A673 (cell line): Measurements from ENCODE around the gene TOPBP1.

ENCODE experiments used
- CTCF ChIP-seq: fragments of 300-800, 200-600 bp; sonication (generic); conservative IDR thresholded peaks from 2 replicates; pipeline ENCODE4 v1.5.1; 2017; ENCODE audit warnings: low read depth, mild to moderate bottlenecking, antibody characterized with exemption, low read length, moderate library complexity, mixed read lengths
- EZH2 ChIP-seq: fragments of 200-600 bp; sonication (generic); IDR thresholded peaks from 2 replicates; pipeline ENCODE4 v1.6.1; 2017; ENCODE audit warnings: borderline replicate concordance, low read depth, mild to moderate bottlenecking, mixed read lengths, antibody characterized with exemption, low read length; ENCODE audit not compliant: poor library complexity, severe bottlenecking

DNA sequence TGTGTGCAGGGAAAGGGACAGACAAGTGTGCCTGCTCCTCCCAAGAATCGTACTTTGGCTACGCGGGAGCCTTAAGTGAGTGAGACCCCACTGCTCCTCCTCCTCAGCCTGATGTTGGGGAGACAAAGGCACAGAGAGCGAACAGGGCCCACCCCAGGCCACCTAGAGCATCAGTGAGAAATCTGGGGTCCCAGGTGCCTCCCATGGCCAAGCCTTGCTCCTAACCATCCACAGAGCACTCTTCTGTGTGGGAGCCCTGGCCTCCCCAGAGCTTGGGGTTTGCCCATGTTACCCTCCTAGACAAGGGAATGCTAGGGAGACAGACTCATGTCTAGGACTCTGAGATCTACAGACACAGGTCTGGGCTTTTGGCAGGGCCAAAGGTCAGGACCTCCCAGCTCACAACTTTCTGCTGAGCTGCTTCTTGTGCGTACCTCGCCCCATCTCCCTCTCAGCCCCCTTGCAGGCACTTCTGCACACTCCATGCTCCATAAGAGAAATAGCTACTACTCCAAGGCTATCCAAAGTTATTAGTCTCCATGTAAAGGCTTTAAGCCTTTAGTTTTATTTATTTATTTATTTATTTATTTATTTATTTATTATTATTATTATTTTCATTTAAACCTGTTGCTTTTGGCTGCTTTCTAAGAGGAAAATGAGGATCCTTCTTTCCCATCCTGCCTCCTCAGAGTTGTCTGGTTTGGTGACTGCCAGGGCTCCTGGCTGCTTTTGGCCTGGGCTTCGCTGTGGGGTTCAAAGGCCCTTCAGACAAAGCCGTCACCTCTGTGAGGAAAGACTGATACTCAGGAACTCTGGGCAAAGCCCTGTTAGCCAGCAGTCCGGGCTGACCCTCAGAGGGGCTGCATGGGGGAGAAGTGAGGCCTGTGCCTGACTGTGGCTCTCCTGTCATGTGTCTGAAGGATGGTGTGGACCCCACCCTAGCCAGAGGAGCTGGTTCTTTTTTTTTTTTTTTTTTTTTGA is 32.8 kb upstream of the TOPBP1 start:
- no peak for TF ChIP-seq CTCF
- no peak for TF ChIP-seq EZH2
